Measurements from ENCODE around the gene GTF2H2C.
"Not testable (repeated sequence)": the region's sequence is repeated elsewhere in the genome, so short reads cannot be mapped to it uniquely, and the experiment has no call there.

DNA sequence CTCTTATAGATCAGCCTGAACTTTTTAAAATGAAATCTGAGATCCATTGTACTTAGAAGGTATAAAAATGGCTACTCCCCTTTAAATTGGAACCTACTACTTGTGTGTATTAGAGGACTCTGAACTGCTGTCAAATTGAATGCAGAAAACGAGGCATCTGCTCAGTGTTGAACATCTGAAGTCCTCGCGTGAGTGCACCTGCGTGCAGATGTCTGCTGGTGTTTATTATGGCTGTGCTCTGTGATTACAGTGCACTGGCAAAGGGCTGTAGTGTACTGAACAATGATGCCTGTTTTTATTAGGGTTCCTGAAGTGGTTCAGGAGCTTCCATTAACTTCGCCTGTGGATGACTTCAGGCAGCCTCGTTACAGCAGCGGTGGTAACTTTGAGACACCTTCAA, 15.4 kb upstream of the GTF2H2C start:
- TF ChIP-seq RAD21 (IDR thresholded peaks at IDR 0.05); FOXA2 (IDR thresholded peaks at IDR 0.05); EGR1 (IDR thresholded peaks at IDR 0.05; ENCODE audit: low read depth in 2 of 2); HNF4G (IDR thresholded peaks at IDR 0.05); ATF3 (IDR thresholded peaks at IDR 0.05); SP1 (IDR thresholded peaks at IDR 0.05); GABPA (IDR thresholded peaks at IDR 0.05 in 1 of 2, conservative IDR thresholded peaks at IDR 0.05 in 1 of 2): not testable (repeated sequence)
- TF ChIP-seq, protein P1, sequence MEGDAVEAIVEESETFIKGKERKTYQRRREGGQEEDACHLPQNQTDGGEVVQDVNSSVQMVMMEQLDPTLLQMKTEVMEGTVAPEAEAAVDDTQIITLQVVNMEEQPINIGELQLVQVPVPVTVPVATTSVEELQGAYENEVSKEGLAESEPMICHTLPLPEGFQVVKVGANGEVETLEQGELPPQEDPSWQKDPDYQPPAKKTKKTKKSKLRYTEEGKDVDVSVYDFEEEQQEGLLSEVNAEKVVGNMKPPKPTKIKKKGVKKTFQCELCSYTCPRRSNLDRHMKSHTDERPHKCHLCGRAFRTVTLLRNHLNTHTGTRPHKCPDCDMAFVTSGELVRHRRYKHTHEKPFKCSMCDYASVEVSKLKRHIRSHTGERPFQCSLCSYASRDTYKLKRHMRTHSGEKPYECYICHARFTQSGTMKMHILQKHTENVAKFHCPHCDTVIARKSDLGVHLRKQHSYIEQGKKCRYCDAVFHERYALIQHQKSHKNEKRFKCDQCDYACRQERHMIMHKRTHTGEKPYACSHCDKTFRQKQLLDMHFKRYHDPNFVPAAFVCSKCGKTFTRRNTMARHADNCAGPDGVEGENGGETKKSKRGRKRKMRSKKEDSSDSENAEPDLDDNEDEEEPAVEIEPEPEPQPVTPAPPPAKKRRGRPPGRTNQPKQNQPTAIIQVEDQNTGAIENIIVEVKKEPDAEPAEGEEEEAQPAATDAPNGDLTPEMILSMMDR (IDR thresholded peaks at IDR 0.05; ENCODE audit: low read depth, low read length, missing input control): not testable (repeated sequence)
- TF ChIP-seq, protein P2, sequence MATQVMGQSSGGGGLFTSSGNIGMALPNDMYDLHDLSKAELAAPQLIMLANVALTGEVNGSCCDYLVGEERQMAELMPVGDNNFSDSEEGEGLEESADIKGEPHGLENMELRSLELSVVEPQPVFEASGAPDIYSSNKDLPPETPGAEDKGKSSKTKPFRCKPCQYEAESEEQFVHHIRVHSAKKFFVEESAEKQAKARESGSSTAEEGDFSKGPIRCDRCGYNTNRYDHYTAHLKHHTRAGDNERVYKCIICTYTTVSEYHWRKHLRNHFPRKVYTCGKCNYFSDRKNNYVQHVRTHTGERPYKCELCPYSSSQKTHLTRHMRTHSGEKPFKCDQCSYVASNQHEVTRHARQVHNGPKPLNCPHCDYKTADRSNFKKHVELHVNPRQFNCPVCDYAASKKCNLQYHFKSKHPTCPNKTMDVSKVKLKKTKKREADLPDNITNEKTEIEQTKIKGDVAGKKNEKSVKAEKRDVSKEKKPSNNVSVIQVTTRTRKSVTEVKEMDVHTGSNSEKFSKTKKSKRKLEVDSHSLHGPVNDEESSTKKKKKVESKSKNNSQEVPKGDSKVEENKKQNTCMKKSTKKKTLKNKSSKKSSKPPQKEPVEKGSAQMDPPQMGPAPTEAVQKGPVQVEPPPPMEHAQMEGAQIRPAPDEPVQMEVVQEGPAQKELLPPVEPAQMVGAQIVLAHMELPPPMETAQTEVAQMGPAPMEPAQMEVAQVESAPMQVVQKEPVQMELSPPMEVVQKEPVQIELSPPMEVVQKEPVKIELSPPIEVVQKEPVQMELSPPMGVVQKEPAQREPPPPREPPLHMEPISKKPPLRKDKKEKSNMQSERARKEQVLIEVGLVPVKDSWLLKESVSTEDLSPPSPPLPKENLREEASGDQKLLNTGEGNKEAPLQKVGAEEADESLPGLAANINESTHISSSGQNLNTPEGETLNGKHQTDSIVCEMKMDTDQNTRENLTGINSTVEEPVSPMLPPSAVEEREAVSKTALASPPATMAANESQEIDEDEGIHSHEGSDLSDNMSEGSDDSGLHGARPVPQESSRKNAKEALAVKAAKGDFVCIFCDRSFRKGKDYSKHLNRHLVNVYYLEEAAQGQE (IDR thresholded peaks at IDR 0.05): not testable (repeated sequence)
- TF ChIP-seq, protein P3, sequence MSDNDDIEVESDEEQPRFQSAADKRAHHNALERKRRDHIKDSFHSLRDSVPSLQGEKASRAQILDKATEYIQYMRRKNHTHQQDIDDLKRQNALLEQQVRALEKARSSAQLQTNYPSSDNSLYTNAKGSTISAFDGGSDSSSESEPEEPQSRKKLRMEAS (IDR thresholded peaks at IDR 0.05): not testable (repeated sequence)
- TF ChIP-seq, protein P4, sequence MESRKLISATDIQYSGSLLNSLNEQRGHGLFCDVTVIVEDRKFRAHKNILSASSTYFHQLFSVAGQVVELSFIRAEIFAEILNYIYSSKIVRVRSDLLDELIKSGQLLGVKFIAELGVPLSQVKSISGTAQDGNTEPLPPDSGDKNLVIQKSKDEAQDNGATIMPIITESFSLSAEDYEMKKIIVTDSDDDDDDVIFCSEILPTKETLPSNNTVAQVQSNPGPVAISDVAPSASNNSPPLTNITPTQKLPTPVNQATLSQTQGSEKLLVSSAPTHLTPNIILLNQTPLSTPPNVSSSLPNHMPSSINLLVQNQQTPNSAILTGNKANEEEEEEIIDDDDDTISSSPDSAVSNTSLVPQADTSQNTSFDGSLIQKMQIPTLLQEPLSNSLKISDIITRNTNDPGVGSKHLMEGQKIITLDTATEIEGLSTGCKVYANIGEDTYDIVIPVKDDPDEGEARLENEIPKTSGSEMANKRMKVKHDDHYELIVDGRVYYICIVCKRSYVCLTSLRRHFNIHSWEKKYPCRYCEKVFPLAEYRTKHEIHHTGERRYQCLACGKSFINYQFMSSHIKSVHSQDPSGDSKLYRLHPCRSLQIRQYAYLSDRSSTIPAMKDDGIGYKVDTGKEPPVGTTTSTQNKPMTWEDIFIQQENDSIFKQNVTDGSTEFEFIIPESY (IDR thresholded peaks at IDR 0.05): not testable (repeated sequence)
